Psoas muscle (tissue), 8 donors: Measurements from ENCODE around the gene GADD45GIP1. TPM values are rescaled to one million over a fixed set of nuclear protein-coding genes. Genes with fewer than 3 reads are reported as not detected.

Experiments used
- ATAC-seq, 4 donors: fragments of 200-7000 bp; cut with Tn5 transposase; one replicate each; pipeline ENCODE4 v1.9.1; 2020; ENCODE audit warnings: moderate library complexity in 3 of 4, mild to moderate bottlenecking in 2 of 4
- DNase-seq, 2 donors: peaks; one replicate each; pipeline ENCODE4 v3.0.0-alpha.2; 2020
- H3K27ac ChIP-seq: fragments of 200-600 bp; one replicate; pipeline ENCODE4 v1.8.0; 2022
- H3K27me3 ChIP-seq, 3 donors: fragments of 200-600 bp in 1 of 3; one replicate each; pipeline versions ENCODE4 v1.6.1 to v1.8.0; 2013 to 2022; ENCODE audit warnings: low read length in 2 of 3, mild to moderate bottlenecking in 2 of 3, moderate library complexity in 1 of 3; ENCODE audit not compliant: insufficient read depth in 3 of 3
- H3K36me3 ChIP-seq, 2 donors: fragments of 200-600 bp in 1 of 2; one replicate each; pipeline versions ENCODE4 v1.6.1 to v1.8.0; 2013 to 2022; ENCODE audit warnings: low read depth in 1 of 2, mild to moderate bottlenecking in 1 of 2, moderate library complexity in 1 of 2; ENCODE audit not compliant: insufficient read depth in 1 of 2
- H3K4me1 ChIP-seq: fragments of 200-600 bp; one replicate; pipeline ENCODE4 v1.8.0; 2022
- H3K4me3 ChIP-seq: fragments of 200-600 bp; one replicate; pipeline ENCODE4 v1.8.0; 2022; ENCODE audit warnings: mild to moderate bottlenecking
- H3K9me3 ChIP-seq: fragments of 200-600 bp; one replicate; pipeline ENCODE4 v1.8.0; 2022
- CTCF ChIP-seq: fragments of 200-600 bp; IDR thresholded peaks from one replicate; pipeline ENCODE4 v1.8.0; 2022; ENCODE audit warnings: antibody characterized with exemption
- WGBS, 3 donors: extraction: QIAGEN DNeasy Blood & Tissue Kit; methylation state at CpG; one replicate each; pipeline versions ENCODE4 v1.1.6 to v1.1.7; 2013; 5-methylcytosine and 5-hydroxymethylcytosine counted together
- intact Hi-C, 2 donors: fragments of 100-400 bp; cut with DNase I; formaldehyde crosslinking; loops; one replicate each; pipeline versions ENCODE4 v1.11.0 to v1.14.2; 2022
- polyA plus RNA-seq, 3 donors: library from polyadenylated mRNA; stranded (reverse); fragments of 200-250 nt; gene quantifications; one replicate each; pipeline ENCODE4 v1.2.3, GENCODE V29; 2013
- total RNA-seq, 4 donors: library from RNA; stranded (reverse); fragmentation: NEBNext Ultra II Directional in 2 of 4; extraction: Animal tissue kit (Norgen Biotek cat#: 25700) in 2 of 4; gene quantifications; one replicate each; pipeline versions ENCODE4 v1.2.1 to v1.2.4, GENCODE V29; 2021 to 2023
- donor health status: healthy with polysubstance abuse.
- donor health status: DM: no; HTN: no; CAD: no; lungs with moderate emphysema.
- donor health status: Bipolar disorder and iron deficiency.
- donor health status: healthy.
- donor health status: DM: yes; HTN: yes; CAD: no.
- donor health status: DM: no; HTN: no; CAD: no.
- donor health status: DM: no; HTN: no; CAD: no.
- donor health status: DM: yes; HTN: yes; CAD: no.

GADD45GIP1 gene
- total and polyA plus RNA-seq, 7 donors, result 22.4 to 119 (median 35.6) TPM

GRCh38 chr19:12997967-12998940, 41.2 kb upstream of the GADD45GIP1 start:
- H3K27me3 ChIP-seq, result no peaks in the 10 kb centered on the region
- ATAC-seq (no peak), DNase-seq (peak in 1 of 2 donors; percentile 50)
- no peak for TF ChIP-seq CTCF
- peaks cover 50% of the 10 kb centered on the region for H3K4me1 ChIP-seq
- 40 to 58% (median 43%) methylated on average over 32 of the region's 32 CpGs for WGBS, 3 donors
- intact Hi-C loops, result loop anchor here (2.0 to 5.0 kb wide), 3 partner anchors 17 to 34 kb away; no protein-coding TSS in a partner anchor
- H3K4me3 ChIP-seq, result peak overlapping the region; percentile 95
- H3K27ac ChIP-seq, result peak overlapping the region; percentile 99
- peaks cover 0 to 5% of the 10 kb centered on the region in 2 donors for H3K36me3 ChIP-seq
- no peaks in the 10 kb centered on the region for H3K9me3 ChIP-seq

DNA sequence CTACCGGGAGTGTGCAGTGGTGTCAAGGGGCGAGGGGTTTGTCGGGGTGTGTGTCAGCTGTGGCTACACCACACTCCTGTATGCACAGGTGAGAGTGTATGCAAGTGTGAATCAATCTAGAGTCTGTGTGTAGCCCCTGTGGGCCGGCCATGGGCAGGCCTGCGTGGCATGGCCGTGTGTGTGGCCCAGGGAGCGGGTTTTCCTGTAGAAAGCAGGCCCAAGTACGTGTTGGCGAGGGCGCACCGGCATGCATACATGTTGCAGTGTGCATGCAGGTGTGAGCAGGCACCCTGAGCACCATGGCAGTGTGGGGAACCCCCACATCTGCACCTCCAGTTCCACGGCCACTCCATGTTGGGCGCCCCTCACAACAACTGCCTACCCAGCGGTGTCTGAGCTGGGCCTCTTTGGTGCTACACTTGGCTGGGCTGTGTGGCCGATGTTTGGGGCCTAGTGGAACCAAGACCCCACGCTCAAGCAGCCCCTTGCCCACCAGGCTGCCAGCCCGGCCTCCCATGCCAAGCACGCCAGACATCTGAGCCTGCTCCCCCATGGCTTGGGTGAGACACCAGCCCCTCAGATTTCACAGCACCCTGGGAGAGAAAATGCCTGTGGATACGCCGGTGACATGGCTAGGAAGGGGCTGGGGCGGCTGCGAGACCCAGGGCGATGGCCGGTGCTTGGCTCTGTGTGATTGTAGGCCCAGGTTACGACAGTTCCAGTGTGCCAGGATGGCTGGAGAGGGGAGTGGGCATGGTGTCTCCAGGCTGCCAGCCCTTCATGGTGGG, 40.4 kb upstream of the GADD45GIP1 start:
- Histone ChIP-seq H3K36me3 (peaks cover 0 to 5% of the 10 kb centered on the region in 2 donors), H3K4me1 (peaks cover 46% of the 10 kb centered on the region), H3K4me3 (peak overlapping the region; percentile 95), H3K27ac (peak overlapping the region; percentile 99), H3K9me3 (no peaks in the 10 kb centered on the region), H3K27me3 (no peaks in the 10 kb centered on the region)
- ATAC-seq (no peak), DNase-seq (no peak)
- intact Hi-C loops, result loop anchor here in 1 of 2 donors (2.0 to 5.0 kb wide), 2 partner anchors 21 to 35 kb away; no protein-coding TSS in a partner anchor
- 24 to 36% (median 36%) methylated on average over 24 to 25 of the region's 25 CpGs for WGBS, 3 donors
- no peak for TF ChIP-seq CTCF

- peak overlapping the region; percentile 99 for H3K27ac ChIP-seq
- peaks cover 0 to 5% of the 10 kb centered on the region in 2 donors for H3K36me3 ChIP-seq
- WGBS, 3 donors, result 1 to 7% (median 3%) methylated on average over 38 to 52 of the region's 52 CpGs
- peak overlapping the region; percentile 95 for H3K4me3 ChIP-seq
- H3K9me3 ChIP-seq, result no peaks in the 10 kb centered on the region
- peaks cover 44% of the 10 kb centered on the region for H3K4me1 ChIP-seq
- intact Hi-C loops, result loop anchor here in 1 of 2 donors (2.0 to 5.0 kb wide), 2 partner anchors 22 to 36 kb away; no protein-coding TSS in a partner anchor
- no peaks in the 10 kb centered on the region for H3K27me3 ChIP-seq
- DNase-seq (peak in 1 of 2 donors; percentile 83), ATAC-seq (peak; percentile 59 to 71 (median 68))
- TF ChIP-seq CTCF, result no peak
These were observed 39.5 kb upstream of the GADD45GIP1 start for GRCh38 chr19:12996406-12997094.
